Activated T-cell treated with anti-CD3 and anti-CD28 coated beads, Interleukin-2, amount 50 U/mL, for 72 hours (primary cell): Measurements from ENCODE around the gene NF1. TPM values are rescaled to one million over a fixed set of nuclear protein-coding genes. Genes with fewer than 3 reads are reported as not detected.
A peak's percentile ranks its signal among the peaks of the same experiment; 100 is the strongest.

ENCODE experiments used
- ATAC-seq, 2 donors: fragments of 150-1000 bp; cut with Tn5 transposase; replicated peaks in 1 of 2; 2 replicates each; pipeline ENCODE4 v1.10.0; 2021; ENCODE audit warnings: moderate library complexity in 2 of 2, mild to moderate bottlenecking in 1 of 2
- DNase-seq, 2 donors: peaks; one replicate each; pipeline ENCODE4 v3.0.0; 2021 to 2022; ENCODE audit warnings: mixed read lengths in 1 of 2
- H3K27ac Mint-ChIP-seq: one replicate; pipeline ENCODE4 v1.8.0; 2022; ENCODE audit warnings: mild to moderate bottlenecking, moderate library complexity, mixed read lengths
- H3K27me3 Mint-ChIP-seq: one replicate; pipeline ENCODE4 v1.8.0; 2022; ENCODE audit warnings: low read depth, mixed read lengths
- H3K36me3 Mint-ChIP-seq, 2 donors: one replicate each; pipeline ENCODE4 v1.8.0; 2022; ENCODE audit warnings: mixed read lengths in 2 of 2, mild to moderate bottlenecking in 1 of 2; ENCODE audit not compliant: insufficient read depth in 2 of 2
- H3K4me1 Mint-ChIP-seq: one replicate; pipeline ENCODE4 v1.8.0; 2022; ENCODE audit warnings: low read depth, mixed read lengths
- H3K4me3 Mint-ChIP-seq, 2 donors: one replicate each; pipeline ENCODE4 v1.8.0; 2022; ENCODE audit warnings: mild to moderate bottlenecking in 2 of 2, mixed read lengths in 2 of 2, moderate library complexity in 2 of 2
- H3K9me3 Mint-ChIP-seq, 2 donors: one replicate each; pipeline ENCODE4 v1.8.0; 2022; ENCODE audit warnings: mixed read lengths in 2 of 2
- total RNA-seq, 2 donors: library from RNA; stranded (reverse); gene quantifications; one replicate each; pipeline ENCODE4 v1.2.3, GENCODE V29; 2022

NF1 gene
- total RNA-seq, 2 donors from 2014 or later: 26.4 to 26.9 TPM

DNA sequence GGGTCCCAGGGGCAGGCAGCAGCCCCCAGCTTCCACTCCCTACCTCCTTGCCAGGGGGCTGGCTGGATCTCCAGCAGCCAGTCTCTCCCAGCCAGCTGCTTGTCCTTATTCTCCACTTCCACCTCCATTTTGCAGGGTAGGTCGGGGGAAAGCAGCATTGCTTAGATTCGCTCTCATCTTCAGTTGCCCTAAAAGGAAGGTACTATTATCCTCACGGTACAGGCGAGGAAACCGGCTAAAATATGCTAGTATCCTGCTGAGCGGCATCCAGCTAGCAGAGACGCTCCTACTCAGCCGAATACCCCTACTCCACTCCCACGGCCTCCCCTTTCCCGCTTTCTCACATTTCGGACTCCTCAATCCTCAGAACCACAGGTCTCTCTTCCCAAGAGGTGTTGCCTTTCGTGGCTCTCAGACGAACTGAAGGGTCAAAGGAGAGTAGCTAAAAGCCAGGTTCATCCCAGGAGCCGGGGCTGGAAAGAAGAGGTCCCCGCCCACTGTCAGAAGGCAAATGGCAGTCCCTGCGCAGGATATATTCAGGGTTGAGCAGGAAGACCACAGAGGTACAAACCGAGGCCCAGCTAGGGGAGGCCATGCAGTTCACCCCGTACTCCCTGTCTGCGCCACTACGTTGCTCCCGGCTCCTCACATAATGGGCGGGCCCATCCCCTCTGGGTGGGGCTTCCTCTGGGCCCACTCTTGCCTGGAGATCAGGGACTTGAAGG lies 295.0 kb downstream of the NF1 start:
- Mint-ChIP-seq H3K27ac (no peak overlapping the region), H3K4me1 (peaks cover 6% of the 10 kb centered on the region), H3K9me3 (no peaks in the 10 kb centered on the region), H3K27me3 (peaks cover 47% of the 10 kb centered on the region), H3K4me3 (peak overlapping the region; percentile 79 to 83), H3K36me3 (no peaks in the 10 kb centered on the region)
- DNase-seq (no peak), ATAC-seq (peak in 1 of 2 donors; percentile 14)

GRCh38 chr17:31390426-31390747 lies 295.6 kb downstream of the NF1 start:
- Mint-ChIP-seq H3K36me3 (no peaks in the 10 kb centered on the region), H3K27ac (no peak overlapping the region), H3K4me1 (peaks cover 6% of the 10 kb centered on the region), H3K4me3 (peak overlapping the region; percentile 79 to 83), H3K9me3 (no peaks in the 10 kb centered on the region), H3K27me3 (peaks cover 50% of the 10 kb centered on the region)
- DNase-seq (no peak), ATAC-seq (no peak)

GRCh38 chr17:31390748-31391495 lies 296.1 kb downstream of the NF1 start:
- H3K27me3 Mint-ChIP-seq: peaks cover 55% of the 10 kb centered on the region
- no peaks in the 10 kb centered on the region for H3K9me3 Mint-ChIP-seq
- peak overlapping the region; percentile 79 to 83 for H3K4me3 Mint-ChIP-seq
- peaks cover 6% of the 10 kb centered on the region for H3K4me1 Mint-ChIP-seq
- DNase-seq: no peak
- ATAC-seq: peak; percentile 18 to 24
- H3K36me3 Mint-ChIP-seq: no peaks in the 10 kb centered on the region
- H3K27ac Mint-ChIP-seq: no peak overlapping the region

- DNase-seq (peak; percentile 17 to 19), ATAC-seq (peak; percentile 48 to 53)
- no peaks in the 10 kb centered on the region for H3K9me3 Mint-ChIP-seq
- peak within 1 kb of the TSS; percentile 79 to 83 for H3K4me3 Mint-ChIP-seq
- H3K36me3 Mint-ChIP-seq: no peaks in the 10 kb centered on the region
- H3K27me3 Mint-ChIP-seq: peaks cover 57% of the 10 kb centered on the region
- H3K4me1 Mint-ChIP-seq: peaks cover 6% of the 10 kb centered on the region
- H3K27ac Mint-ChIP-seq: no peak within 1 kb of the TSS
Measured at GRCh38 chr17:31391496-31391949, 296.7 kb downstream of the NF1 start, which contains the start of gene RAB11FIP4. Gene RAB11FIP4, plus strand, starts transcription at chr17:31391675. Its CDS starts 178 bp downstream, at chr17:31391853.

DNA sequence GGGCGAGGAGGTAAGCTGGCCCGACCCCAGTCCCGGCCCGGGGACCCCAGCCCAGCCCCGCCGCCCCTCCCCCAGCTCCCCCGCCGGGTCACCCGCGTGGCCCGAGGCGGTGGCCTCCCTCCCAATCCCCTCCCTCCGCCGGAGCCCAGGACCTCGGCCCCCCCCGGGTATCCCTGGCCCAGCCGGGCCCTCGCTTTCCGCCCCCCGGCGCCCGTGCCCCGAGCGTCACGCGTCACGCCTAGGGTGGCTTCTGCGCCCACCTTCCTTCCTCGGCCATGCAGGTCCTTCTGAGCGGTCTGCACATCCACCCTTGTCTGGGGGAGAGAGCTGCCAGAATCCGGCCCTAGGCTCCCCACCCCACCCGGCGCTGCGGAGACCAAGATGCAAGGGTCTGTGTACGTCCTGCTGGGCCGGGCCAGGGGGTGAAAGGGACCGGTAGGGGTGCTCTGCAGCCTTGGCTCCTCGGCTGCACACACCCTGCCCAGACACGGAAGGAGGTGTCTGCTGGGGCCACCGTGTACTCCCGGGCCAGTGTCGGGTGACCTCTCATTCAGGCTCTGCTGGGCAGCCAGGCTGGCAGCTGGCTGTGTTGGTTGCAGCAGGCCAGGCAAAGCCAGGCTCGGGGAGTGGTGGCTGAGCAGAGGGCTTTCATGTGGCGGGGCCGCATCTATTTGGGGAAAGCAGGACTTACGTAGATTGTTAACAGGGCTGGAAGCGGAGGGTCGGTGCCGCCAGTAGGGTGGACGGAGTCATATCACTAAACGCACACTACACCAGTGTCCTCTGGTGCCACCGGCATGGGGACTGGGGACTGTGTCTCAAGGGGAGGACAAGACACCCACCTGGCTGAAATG lies 297.5 kb downstream of the NF1 start:
- no peaks in the 10 kb centered on the region for H3K36me3 Mint-ChIP-seq
- ATAC-seq (no peak), DNase-seq (no peak)
- H3K4me3 Mint-ChIP-seq: peak overlapping the region; percentile 54 to 66
- no peaks in the 10 kb centered on the region for H3K9me3 Mint-ChIP-seq
- peaks cover 6% of the 10 kb centered on the region for H3K4me1 Mint-ChIP-seq
- H3K27ac Mint-ChIP-seq: no peak overlapping the region
- H3K27me3 Mint-ChIP-seq: peaks cover 57% of the 10 kb centered on the region

DNA sequence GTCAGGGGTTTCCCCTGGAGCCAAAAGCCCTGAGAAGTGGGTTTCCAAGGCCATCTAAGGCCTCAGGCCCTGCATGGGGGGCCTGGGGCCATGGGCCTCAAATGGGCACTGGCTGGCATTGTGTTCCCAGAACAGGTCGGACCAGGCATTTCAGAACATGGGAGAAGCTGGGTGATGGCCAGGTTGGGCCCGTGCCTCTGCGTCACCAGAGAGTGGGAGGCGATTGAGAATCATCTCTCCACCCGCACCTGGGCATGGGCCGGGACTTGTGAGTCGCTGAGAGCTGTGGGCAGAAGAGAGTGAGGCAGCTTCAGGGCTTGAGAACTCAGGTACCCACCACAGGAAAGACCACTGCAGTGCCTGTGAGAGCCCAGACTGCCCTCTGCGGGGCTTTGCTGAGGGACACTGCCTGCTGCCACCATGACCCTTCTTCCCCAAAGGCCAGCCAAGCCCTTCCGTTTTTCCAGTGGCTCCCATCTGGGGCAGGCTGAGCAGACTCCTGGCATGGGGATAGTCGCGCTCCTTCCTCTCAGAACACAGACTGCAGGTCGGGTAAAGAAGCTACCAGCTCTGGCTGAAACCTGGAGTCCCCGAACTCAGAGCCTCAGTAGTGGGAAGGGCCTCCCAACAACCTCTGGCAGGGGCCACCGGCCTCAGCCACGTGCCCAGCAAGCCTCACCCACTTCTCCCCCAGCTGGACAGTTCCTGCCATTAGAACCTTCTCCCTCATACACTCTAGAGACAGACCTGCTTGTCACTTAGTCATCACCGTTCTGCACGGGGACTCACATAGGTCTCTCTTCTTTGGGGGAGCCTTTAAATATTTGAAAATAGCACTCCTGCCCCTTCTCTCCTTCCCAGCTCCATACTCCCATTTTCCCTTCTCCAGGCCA lies 298.3 kb downstream of the NF1 start:
- H3K4me3 Mint-ChIP-seq: peak overlapping the region; percentile 54 to 66
- no peaks in the 10 kb centered on the region for H3K9me3 Mint-ChIP-seq
- ATAC-seq (no peak), DNase-seq (no peak)
- no peak overlapping the region for H3K27ac Mint-ChIP-seq
- H3K36me3 Mint-ChIP-seq: no peaks in the 10 kb centered on the region
- peaks cover 57% of the 10 kb centered on the region for H3K27me3 Mint-ChIP-seq
- H3K4me1 Mint-ChIP-seq: peaks cover 6% of the 10 kb centered on the region

- Mint-ChIP-seq H3K9me3 (no peaks in the 10 kb centered on the region), H3K4me3 (no peak overlapping the region), H3K27me3 (peaks cover 57% of the 10 kb centered on the region), H3K27ac (no peak overlapping the region), H3K4me1 (peaks cover 6% of the 10 kb centered on the region), H3K36me3 (no peaks in the 10 kb centered on the region)
- no peak for DNase-seq
- no peak for ATAC-seq
Measured at GRCh38 chr17:31393749-31394146, 299.0 kb downstream of the NF1 start.

DNA sequence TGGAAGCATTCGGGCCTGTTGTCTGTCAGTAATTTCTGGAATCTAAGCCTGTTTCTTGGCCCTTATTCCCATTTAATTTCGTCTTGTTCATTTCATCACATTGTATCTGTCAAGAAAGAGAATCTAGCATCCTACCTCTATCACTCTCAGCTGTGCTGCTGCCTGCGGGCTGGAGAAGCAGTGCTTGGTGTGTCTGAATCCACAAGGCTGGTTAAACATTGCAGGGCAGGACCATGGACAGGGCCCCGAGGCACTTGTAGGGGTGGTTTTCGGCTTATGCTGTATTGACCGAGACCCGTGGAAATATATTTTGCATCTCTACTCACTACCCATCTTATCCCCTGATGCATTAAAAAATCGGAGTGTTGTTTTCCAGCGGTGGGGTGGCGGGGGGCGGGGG lies 299.8 kb downstream of the NF1 start:
- ATAC-seq: no peak
- Mint-ChIP-seq H3K27ac (no peak overlapping the region), H3K36me3 (no peaks in the 10 kb centered on the region), H3K4me3 (peak overlapping the region in 1 of 2 donors; percentile 4), H3K4me1 (peaks cover 6% of the 10 kb centered on the region), H3K9me3 (no peaks in the 10 kb centered on the region), H3K27me3 (peaks cover 50% of the 10 kb centered on the region)
- peak; percentile 46 to 50 for DNase-seq

- no peak for ATAC-seq
- Mint-ChIP-seq H3K36me3 (no peaks in the 10 kb centered on the region), H3K9me3 (no peaks in the 10 kb centered on the region), H3K27ac (no peak overlapping the region), H3K4me3 (no peak overlapping the region), H3K4me1 (peaks cover 4% of the 10 kb centered on the region), H3K27me3 (peaks cover 32% of the 10 kb centered on the region)
- DNase-seq: no peak
Measured at GRCh38 chr17:31397256-31397939, 302.6 kb downstream of the NF1 start.

- Mint-ChIP-seq H3K4me3 (no peak overlapping the region), H3K27ac (no peak overlapping the region), H3K36me3 (no peaks in the 10 kb centered on the region), H3K9me3 (no peaks in the 10 kb centered on the region), H3K4me1 (no peaks in the 10 kb centered on the region), H3K27me3 (peaks cover 20% of the 10 kb centered on the region)
- no peak for DNase-seq
- no peak for ATAC-seq
Measured at GRCh38 chr17:31398381-31399311, 303.9 kb downstream of the NF1 start.

DNA sequence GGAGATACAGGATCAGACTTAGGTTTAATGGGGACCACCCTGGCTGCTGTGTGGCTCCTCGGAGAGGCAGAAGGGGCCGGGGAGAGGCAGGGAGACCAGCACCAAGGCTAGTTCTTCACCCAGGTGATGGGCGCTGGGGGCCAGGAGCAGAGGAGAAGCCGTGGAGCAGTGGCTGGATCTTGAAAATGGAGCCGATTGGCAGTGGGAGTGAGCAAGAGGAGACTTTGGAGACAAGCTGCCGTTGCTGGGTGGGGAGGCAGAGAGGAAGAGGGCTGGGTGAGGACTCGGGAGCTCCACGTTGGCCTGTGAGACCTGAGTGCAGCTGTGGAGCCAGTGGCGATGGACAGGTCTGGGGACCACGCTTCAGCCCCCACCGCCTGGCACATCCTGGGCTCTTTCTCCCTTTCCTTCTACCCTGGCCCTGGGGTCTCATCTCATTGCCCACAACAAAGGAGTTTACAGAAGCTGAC lies 305.7 kb downstream of the NF1 start:
- DNase-seq: no peak
- no peak for ATAC-seq
- Mint-ChIP-seq H3K27ac (no peak overlapping the region), H3K4me1 (no peaks in the 10 kb centered on the region), H3K9me3 (no peaks in the 10 kb centered on the region), H3K27me3 (peaks cover 6% of the 10 kb centered on the region), H3K36me3 (no peaks in the 10 kb centered on the region), H3K4me3 (no peak overlapping the region)
